NCI-H1105 (cell line): ENCODE results near the gene EIF2A.
"Not testable (repeated sequence)": the region's sequence is repeated elsewhere in the genome, so short reads cannot be mapped to it uniquely, and the experiment has no call there.

Source experiments
- DNase-seq: peaks from one replicate; lab custom pipeline; 2025; lab: John Stamatoyannopoulos, UW

Gene EIF2A

GRCh38 chr3:150602426-150603152 is 56.0 kb downstream of the EIF2A start:
- no peak for DNase-seq

- DNase-seq = peak; percentile 97
These were observed 56.8 kb downstream of the EIF2A start, which contains the start of gene SELENOT for GRCh38 chr3:150603153-150603979. Gene SELENOT (plus strand): TSS chr3:150603321. CDS start chr3:150603363, 42 bp downstream.

GRCh38 chr3:150603980-150604319 is 57.4 kb downstream of the EIF2A start:
- DNase-seq = peak; percentile 49

GRCh38 chr3:150605998-150606641 is 59.5 kb downstream of the EIF2A start:
- DNase-seq = no peak

- no peak for DNase-seq
These were observed 60.9 kb downstream of the EIF2A start for GRCh38 chr3:150607267-150608065.

GRCh38 chr3:150609988-150610387 is 63.4 kb downstream of the EIF2A start:
- no peak for DNase-seq

GRCh38 chr3:150610785-150611184 is 64.2 kb downstream of the EIF2A start:
- no peak for DNase-seq

- no peak for DNase-seq
These were observed 65.1 kb downstream of the EIF2A start for GRCh38 chr3:150611666-150612065.

- DNase-seq = no peak
These were observed 65.9 kb downstream of the EIF2A start for GRCh38 chr3:150612494-150612893.

GRCh38 chr3:150613034-150613433 is 66.4 kb downstream of the EIF2A start:
- DNase-seq = no peak

- DNase-seq = no peak
These were observed 67.3 kb downstream of the EIF2A start for GRCh38 chr3:150613709-150614480.

GRCh38 chr3:150620002-150620689 is 73.6 kb downstream of the EIF2A start:
- DNase-seq = no peak

- DNase-seq = not testable (repeated sequence)
These were observed 76.4 kb downstream of the EIF2A start for GRCh38 chr3:150622955-150623354.

- no peak for DNase-seq
These were observed 77.4 kb downstream of the EIF2A start for GRCh38 chr3:150623945-150624344.

- DNase-seq = no peak
These were observed 79.8 kb downstream of the EIF2A start for GRCh38 chr3:150626148-150626930.

- no peak for DNase-seq
These were observed 81.0 kb downstream of the EIF2A start for GRCh38 chr3:150627557-150627956.

- no peak for DNase-seq
These were observed 85.1 kb downstream of the EIF2A start for GRCh38 chr3:150631515-150632221.

- no peak for DNase-seq
These were observed 88.5 kb downstream of the EIF2A start for GRCh38 chr3:150635076-150635475.

GRCh38 chr3:150635526-150635925 is 88.9 kb downstream of the EIF2A start:
- no peak for DNase-seq
